ENCODE results near the gene PARP15.

The PARP15 gene

GRCh38 chr3:122572940-122573412, 4.5 kb upstream of the PARP15 start:
- no peak for DNase-seq (ENCODE audit: low read depth)

GRCh38 chr3:122576174-122576940, 1.1 kb upstream of the PARP15 start:
- no peak for DNase-seq (ENCODE audit: low read depth)

- DNase-seq (ENCODE audit: low read depth) = no peak
These were observed 755 bp downstream of the PARP15 start for GRCh38 chr3:122578069-122578740.

GRCh38 chr3:122580470-122580869, 3.0 kb downstream of the PARP15 start:
- DNase-seq (ENCODE audit: low read depth) = no peak

GRCh38 chr3:122581622-122582021, 4.2 kb downstream of the PARP15 start:
- DNase-seq (ENCODE audit: low read depth) = no peak

- no peak for DNase-seq (ENCODE audit: low read depth)
These were observed 4.9 kb downstream of the PARP15 start for GRCh38 chr3:122582390-122582789.

- DNase-seq (ENCODE audit: low read depth) = no peak
These were observed 8.6 kb downstream of the PARP15 start for GRCh38 chr3:122586098-122586497.

- DNase-seq (ENCODE audit: low read depth) = no peak
These were observed 9.5 kb downstream of the PARP15 start for GRCh38 chr3:122586773-122587485.

- no peak for DNase-seq (ENCODE audit: low read depth)
These were observed 10.1 kb downstream of the PARP15 start for GRCh38 chr3:122587572-122587971.

GRCh38 chr3:122589297-122589696, 11.8 kb downstream of the PARP15 start:
- no peak for DNase-seq (ENCODE audit: low read depth)

GRCh38 chr3:122590610-122591009, 13.2 kb downstream of the PARP15 start:
- no peak for DNase-seq (ENCODE audit: low read depth)

- DNase-seq (ENCODE audit: low read depth) = no peak
These were observed 16.6 kb downstream of the PARP15 start for GRCh38 chr3:122594025-122594424.

- no peak for DNase-seq (ENCODE audit: low read depth)
These were observed 20.7 kb downstream of the PARP15 start for GRCh38 chr3:122598151-122598550.

- no peak for DNase-seq (ENCODE audit: low read depth)
These were observed 21.1 kb downstream of the PARP15 start for GRCh38 chr3:122598556-122598955.

- DNase-seq (ENCODE audit: low read depth) = no peak
These were observed 24.7 kb downstream of the PARP15 start for GRCh38 chr3:122602011-122602710.

- DNase-seq (ENCODE audit: low read depth) = no peak
These were observed 25.6 kb downstream of the PARP15 start for GRCh38 chr3:122603056-122603455.

- DNase-seq (ENCODE audit: low read depth) = no peak
These were observed 28.9 kb downstream of the PARP15 start for GRCh38 chr3:122606330-122606729.

- DNase-seq (ENCODE audit: low read depth) = no peak
These were observed 31.5 kb downstream of the PARP15 start for GRCh38 chr3:122608916-122609315.

- no peak for DNase-seq (ENCODE audit: low read depth)
These were observed 32.5 kb downstream of the PARP15 start for GRCh38 chr3:122609798-122610559.

- no peak for DNase-seq (ENCODE audit: low read depth)
These were observed 35.2 kb downstream of the PARP15 start for GRCh38 chr3:122612696-122613095.

GRCh38 chr3:122615303-122615702, 37.9 kb downstream of the PARP15 start:
- no peak for DNase-seq (ENCODE audit: low read depth)

Measured in stimulated activated CD8-positive, alpha-beta memory T cell treated with anti-CD3 and anti-CD28 coated beads, Interleukin-12 subunit alpha, Interleukin-12 subunit beta, amount 100 ng/mL, for 1 hour (primary cell).